Jurkat, Clone E6-1 (cell line): Measurements from ENCODE around the gene COX5B. TPM values are rescaled to one million over a fixed set of nuclear protein-coding genes. Genes with fewer than 3 reads are reported as not detected.
"Not testable (repeated sequence)": the region's sequence is repeated elsewhere in the genome, so short reads cannot be mapped to it uniquely, and the experiment has no call there.

Experiments
- DNase-seq: peaks from one replicate; pipeline ENCODE4 v3.0.0-alpha.2; 2011; ENCODE audit warnings: low read depth, low spot score
- H3K4me3 ChIP-seq: 2 replicates; pipeline ENCODE4 v1.5.1; 2011; ENCODE audit warnings: mild to moderate bottlenecking, low read length, control low read depth, moderate library complexity
- polyA plus RNA-seq: library from polyadenylated mRNA; unstranded; fragments of >200 nt; gene quantifications from one replicate; pipeline ENCODE4 v1.2.1, GENCODE V29; 2012; ENCODE audit warnings: missing spikeins; ENCODE audit not compliant: insufficient read length, insufficient read depth

Gene COX5B
- 304 TPM for polyA plus RNA-seq

- H3K4me3 ChIP-seq, result peak within 1 kb of the TSS; percentile 89
Measured at GRCh38 chr2:97645695-97646629, at the start of gene COX5B. Gene COX5B (plus strand): TSS chr2:97646062. CDS start chr2:97646087, 25 bp downstream.

GRCh38 chr2:97596180-97596579 is 49.7 kb upstream of the COX5B start:
- H3K4me3 ChIP-seq, DNase-seq: not testable (repeated sequence)

More at GRCh38 chr2:97645695-97646629, at the start of gene COX5B:
- DNase-seq, result peak; percentile 94

- not testable (repeated sequence) for DNase-seq
Measured at GRCh38 chr2:97601537-97601936, 44.3 kb upstream of the COX5B start.

GRCh38 chr2:97605109-97605508 is 40.8 kb upstream of the COX5B start:
- DNase-seq, H3K4me3 ChIP-seq: not testable (repeated sequence)

More at GRCh38 chr2:97601537-97601936, 44.3 kb upstream of the COX5B start:
- H3K4me3 ChIP-seq, result not testable (repeated sequence)

- DNase-seq, H3K4me3 ChIP-seq: not testable (repeated sequence)
Measured at GRCh38 chr2:97605524-97606339, 40.1 kb upstream of the COX5B start.

- not testable (repeated sequence) for H3K4me3 ChIP-seq, DNase-seq
Measured at GRCh38 chr2:97608745-97609144, 37.1 kb upstream of the COX5B start.

- not testable (repeated sequence) for DNase-seq, H3K4me3 ChIP-seq
Measured at GRCh38 chr2:97611895-97612294, 34.0 kb upstream of the COX5B start.

- not testable (repeated sequence) for H3K4me3 ChIP-seq, DNase-seq
Measured at GRCh38 chr2:97615746-97616145, 30.1 kb upstream of the COX5B start.

- DNase-seq, result no peak
- H3K4me3 ChIP-seq, result no peak overlapping the region
Measured at GRCh38 chr2:97617911-97618310, 28.0 kb upstream of the COX5B start.

GRCh38 chr2:97618939-97619827 is 26.7 kb upstream of the COX5B start:
- not testable (repeated sequence) for DNase-seq, H3K4me3 ChIP-seq

GRCh38 chr2:97620492-97620891 is 25.4 kb upstream of the COX5B start:
- DNase-seq, H3K4me3 ChIP-seq: not testable (repeated sequence)

GRCh38 chr2:97622976-97623375 is 22.9 kb upstream of the COX5B start:
- not testable (repeated sequence) for H3K4me3 ChIP-seq, DNase-seq

GRCh38 chr2:97625354-97626048 is 20.4 kb upstream of the COX5B start:
- not testable (repeated sequence) for DNase-seq, H3K4me3 ChIP-seq

GRCh38 chr2:97626049-97626430 is 19.8 kb upstream of the COX5B start:
- not testable (repeated sequence) for DNase-seq, H3K4me3 ChIP-seq

GRCh38 chr2:97644023-97644717 is 1.7 kb upstream of the COX5B start:
- H3K4me3 ChIP-seq, result no peak overlapping the region

GRCh38 chr2:97645112-97645694 is 659 bp upstream of the COX5B start:
- no peak for DNase-seq
- peak overlapping the region; percentile 89 for H3K4me3 ChIP-seq

More at GRCh38 chr2:97644023-97644717, 1.7 kb upstream of the COX5B start:
- DNase-seq, result no peak

GRCh38 chr2:97646977-97647376 is 1.1 kb downstream of the COX5B start:
- H3K4me3 ChIP-seq, result peak overlapping the region; percentile 89
- no peak for DNase-seq
